Caco-2 (cell line): Measurements from ENCODE around the gene DUSP5. TPM values are rescaled to one million over a fixed set of nuclear protein-coding genes. Genes with fewer than 3 reads are reported as not detected.

ENCODE experiments used
- BruUV-seq: library from RNA; stranded (reverse); fragments of 400-500 nt; replicated peaks from 2 replicates; lab custom pipeline; 2021; lab: Mats Ljungman, UMichigan
- CTCF ChIA-PET: fragments of 300-600 bp; sonication (Branson Sonifier 250); formaldehyde crosslinking; loops from one replicate; lab custom pipeline; 2022; ENCODE audit warnings: antibody characterized with exemption; lab: Charles Lee
- POLR2A ChIA-PET: fragments of 300-600 bp; sonication (Branson Sonifier 250); formaldehyde crosslinking; loops from one replicate; lab custom pipeline; 2022; ENCODE audit warnings: antibody characterized with exemption; lab: Charles Lee
- DNase-seq, 2 experiments: peaks; one replicate each; pipeline versions ENCODE4 v3.0.0 to v3.0.0-alpha.2; 2020 to 2022
- H3K27me3 ChIP-seq: replicated peaks from 2 replicates; pipeline ENCODE4 v1.6.0; 2011; ENCODE audit warnings: low read length; ENCODE audit not compliant: control insufficient read depth, insufficient read depth
- H3K36me3 ChIP-seq: 2 replicates; pipeline ENCODE4 v1.5.1; 2011; ENCODE audit warnings: low read length; ENCODE audit not compliant: control insufficient read depth, insufficient read depth
- H3K4me1 ChIP-seq: fragments of 250-450 bp; sonication (Bioruptor Pico); 2 replicates; pipeline ENCODE4 v1.5.1; 2020; ENCODE audit warnings: mild to moderate bottlenecking
- H3K4me3 ChIP-seq: 2 replicates; pipeline ENCODE4 v1.5.1; 2011; ENCODE audit warnings: low read depth, mild to moderate bottlenecking, control low read depth, low read length
- H3K9me3 ChIP-seq: fragments of 250-450 bp; sonication (Bioruptor Pico); 2 replicates; pipeline ENCODE4 v1.5.1; 2020; ENCODE audit warnings: mild to moderate bottlenecking, moderate library complexity
- H3K27ac Mint-ChIP-seq: one replicate; pipeline ENCODE4 v1.8.0; 2022; ENCODE audit warnings: mixed read lengths; ENCODE audit not compliant: unreplicated experiment
- H3K27me3 Mint-ChIP-seq: one replicate; pipeline ENCODE4 v1.8.0; 2022; ENCODE audit warnings: mixed read lengths; ENCODE audit not compliant: insufficient read depth, unreplicated experiment
- H3K36me3 Mint-ChIP-seq: one replicate; pipeline ENCODE4 v1.8.0; 2022; ENCODE audit warnings: mild to moderate bottlenecking, mixed read lengths; ENCODE audit not compliant: insufficient read depth, unreplicated experiment
- H3K4me1 Mint-ChIP-seq: one replicate; pipeline ENCODE4 v1.8.0; 2022; ENCODE audit warnings: low read depth, mixed read lengths; ENCODE audit not compliant: unreplicated experiment
- H3K4me3 Mint-ChIP-seq: one replicate; pipeline ENCODE4 v1.8.0; 2022; ENCODE audit warnings: mild to moderate bottlenecking, moderate library complexity, mixed read lengths; ENCODE audit not compliant: unreplicated experiment
- H3K9me3 Mint-ChIP-seq: one replicate; pipeline ENCODE4 v1.8.0; 2022; ENCODE audit warnings: mixed read lengths; ENCODE audit not compliant: unreplicated experiment
- CTCF ChIP-seq, 2 experiments: fragments of 200-600 bp in 1 of 2; IDR thresholded peaks; 1 replicate in 1 of 2; 2 replicates in 1 of 2; pipeline versions ENCODE4 v1.5.1 to v1.8.0; 2011 to 2022; ENCODE audit warnings: antibody characterized with exemption in 1 of 2, control low read depth in 1 of 2, inconsistent platforms in 1 of 2, low read depth in 1 of 2, low read length in 1 of 2, mild to moderate bottlenecking in 1 of 2, moderate library complexity in 1 of 2; ENCODE audit not compliant: insufficient read depth in 1 of 2, severe bottlenecking in 1 of 2, unreplicated experiment in 1 of 2
- intact Hi-C: fragments of 100-400 bp; cut with micrococcal nuclease; formaldehyde crosslinking; loops from one replicate; pipeline ENCODE4 v1.10.0; 2022; ENCODE audit not compliant: unreplicated experiment
- total RNA-seq: library from RNA; stranded (reverse); gene quantifications from 2 replicates; pipeline ENCODE4 v1.2.3, GENCODE V29; 2022

The DUSP5 gene
- total RNA-seq, 1 experiment from 2014 or later = 15.0 TPM

GRCh38 chr10:110539091-110539490 lies 41.4 kb downstream of the DUSP5 start:
- no TSS peak for BruUV-seq
- Histone ChIP-seq H3K36me3 (no peaks in the 10 kb centered on the region), H3K9me3 (no peaks in the 10 kb centered on the region), H3K27me3 (no peaks in the 10 kb centered on the region), H3K4me3 (no peak overlapping the region), H3K4me1 (no peaks in the 10 kb centered on the region)
- Mint-ChIP-seq H3K27ac (no peak overlapping the region), H3K9me3 (no peaks in the 10 kb centered on the region), H3K4me1 (no peaks in the 10 kb centered on the region), H3K4me3 (no peak overlapping the region), H3K27me3 (no peaks in the 10 kb centered on the region), H3K36me3 (no peaks in the 10 kb centered on the region)
- POLR2A ChIA-PET = no interaction called here
- intact Hi-C loops = no loop called here
- TF ChIP-seq CTCF (IDR thresholded peaks at IDR 0.05; ENCODE audit: insufficient read depth in 1 of 2, low read depth in 1 of 2, low read length in 1 of 2, severe bottlenecking in 1 of 2, unreplicated experiment in 1 of 2) = no peak
- no peak for DNase-seq
- CTCF ChIA-PET = no interaction called here

GRCh38 chr10:110540031-110540430 lies 42.3 kb downstream of the DUSP5 start:
- no TSS peak for BruUV-seq
- TF ChIP-seq CTCF (IDR thresholded peaks at IDR 0.05; ENCODE audit: insufficient read depth in 1 of 2, low read depth in 1 of 2, low read length in 1 of 2, severe bottlenecking in 1 of 2, unreplicated experiment in 1 of 2) = no peak
- Mint-ChIP-seq H3K4me3 (no peak overlapping the region), H3K4me1 (no peaks in the 10 kb centered on the region), H3K36me3 (no peaks in the 10 kb centered on the region), H3K27me3 (no peaks in the 10 kb centered on the region), H3K9me3 (no peaks in the 10 kb centered on the region), H3K27ac (no peak overlapping the region)
- Histone ChIP-seq H3K9me3 (no peaks in the 10 kb centered on the region), H3K4me3 (no peak overlapping the region), H3K27me3 (no peaks in the 10 kb centered on the region), H3K36me3 (no peaks in the 10 kb centered on the region), H3K4me1 (no peaks in the 10 kb centered on the region)
- DNase-seq = no peak
- POLR2A ChIA-PET = no interaction called here
- CTCF ChIA-PET = interaction anchor here (0.5 kb wide), 1 partner anchor 399 kb away, joined by 3 read pairs; no protein-coding TSS in a partner anchor
- intact Hi-C loops = no loop called here

- intact Hi-C loops = no loop called here
Measured at GRCh38 chr10:110544958-110545537, 47.3 kb downstream of the DUSP5 start.

More at GRCh38 chr10:110544958-110545537, 47.3 kb downstream of the DUSP5 start:
- Mint-ChIP-seq H3K27me3 (no peaks in the 10 kb centered on the region), H3K4me3 (no peak overlapping the region), H3K27ac (no peak overlapping the region), H3K9me3 (no peaks in the 10 kb centered on the region), H3K4me1 (peaks cover 8% of the 10 kb centered on the region), H3K36me3 (no peaks in the 10 kb centered on the region)
- Histone ChIP-seq H3K36me3 (no peaks in the 10 kb centered on the region), H3K9me3 (no peaks in the 10 kb centered on the region), H3K4me3 (no peak overlapping the region), H3K4me1 (no peaks in the 10 kb centered on the region), H3K27me3 (no peaks in the 10 kb centered on the region)
- ChIA-PET POLR2A (no interaction called here), CTCF (interaction anchor here (0.9 kb wide), 1 partner anchor 240 kb away, joined by 3 read pairs; the partner anchor contains the start of gene SMNDC1)
- BruUV-seq = no TSS peak
- no peak for TF ChIP-seq CTCF (IDR thresholded peaks at IDR 0.05; ENCODE audit: insufficient read depth in 1 of 2, low read depth in 1 of 2, low read length in 1 of 2, severe bottlenecking in 1 of 2, unreplicated experiment in 1 of 2)
- no peak for DNase-seq
